Thyroid gland (tissue), 4 donors: Measurements from ENCODE around the gene ZNF836. TPM values are rescaled to one million over a fixed set of nuclear protein-coding genes. Genes with fewer than 3 reads are reported as not detected.
A peak's percentile ranks its signal among the peaks of the same experiment; 100 is the strongest.

Source experiments
- DNase-seq, 2 donors: peaks; one replicate each; pipeline ENCODE4 v3.0.0-alpha.2; 2019
- H3K27ac ChIP-seq, 3 donors: fragments of 200-600 bp; sonication (generic); 1 replicate in 2 of 3; 2 replicates in 1 of 3; pipeline ENCODE4 v1.5.1; 2016 to 2019; ENCODE audit warnings: mild to moderate bottlenecking in 1 of 3, moderate library complexity in 1 of 3
- H3K27me3 ChIP-seq: fragments of 200-600 bp; sonication (generic); one replicate; pipeline ENCODE4 v1.5.1; 2019
- H3K36me3 ChIP-seq, 2 donors: fragments of 200-600 bp; sonication (generic); one replicate each; pipeline ENCODE4 v1.5.1; 2016 to 2019
- H3K4me1 ChIP-seq, 2 donors: fragments of 200-600 bp; sonication (generic); one replicate each; pipeline ENCODE4 v1.5.1; 2017 to 2019
- H3K4me3 ChIP-seq, 3 donors: fragments of 200-600 bp; sonication (generic); replicated peaks in 1 of 3; 1 replicate in 2 of 3; 2 replicates in 1 of 3; pipeline ENCODE4 v1.5.1; 2016; ENCODE audit warnings: mild to moderate bottlenecking in 1 of 3
- H3K9me3 ChIP-seq: fragments of 200-600 bp; sonication (generic); one replicate; pipeline ENCODE4 v1.5.1; 2017
- POLR2A ChIP-seq, 2 donors: fragments of 450-650 bp; IDR thresholded peaks; one replicate each; pipeline ENCODE4 v1.6.1; 2017; ENCODE audit warnings: antibody characterized with exemption in 2 of 2, mild to moderate bottlenecking in 2 of 2, moderate library complexity in 1 of 2
- WGBS, 2 donors: methylation state at CpG; one replicate each; pipeline ENCODE4 v1.1.5; 2017; 5-methylcytosine and 5-hydroxymethylcytosine counted together
- intact Hi-C: fragments of 100-400 bp; cut with DNase I; formaldehyde crosslinking; loops from one replicate; pipeline ENCODE4 v1.15.1; 2023
- total RNA-seq, 4 donors: library from RNA; depleted of rRNA; stranded (reverse); fragments of >200 nt; gene quantifications; one replicate each; pipeline ENCODE4 v1.2.3, GENCODE V29; 2016
- TF ChIP-seq, protein P1 (sequence below), 6 experiments: fragments of 200-600 bp in 3 of 6; fragments of 450-650 bp in 3 of 6; sonication (generic) in 3 of 6; IDR thresholded peaks; one replicate each; pipeline ENCODE4 v1.5.1; 2016 to 2019; ENCODE audit warnings: antibody characterized with exemption in 6 of 6, mild to moderate bottlenecking in 2 of 6, inconsistent platforms in 1 of 6, moderate library complexity in 1 of 6

The ZNF836 gene
- total RNA-seq, 4 donors from 2014 or later: 7.2 to 15.9 (median 12.3) TPM

DNA sequence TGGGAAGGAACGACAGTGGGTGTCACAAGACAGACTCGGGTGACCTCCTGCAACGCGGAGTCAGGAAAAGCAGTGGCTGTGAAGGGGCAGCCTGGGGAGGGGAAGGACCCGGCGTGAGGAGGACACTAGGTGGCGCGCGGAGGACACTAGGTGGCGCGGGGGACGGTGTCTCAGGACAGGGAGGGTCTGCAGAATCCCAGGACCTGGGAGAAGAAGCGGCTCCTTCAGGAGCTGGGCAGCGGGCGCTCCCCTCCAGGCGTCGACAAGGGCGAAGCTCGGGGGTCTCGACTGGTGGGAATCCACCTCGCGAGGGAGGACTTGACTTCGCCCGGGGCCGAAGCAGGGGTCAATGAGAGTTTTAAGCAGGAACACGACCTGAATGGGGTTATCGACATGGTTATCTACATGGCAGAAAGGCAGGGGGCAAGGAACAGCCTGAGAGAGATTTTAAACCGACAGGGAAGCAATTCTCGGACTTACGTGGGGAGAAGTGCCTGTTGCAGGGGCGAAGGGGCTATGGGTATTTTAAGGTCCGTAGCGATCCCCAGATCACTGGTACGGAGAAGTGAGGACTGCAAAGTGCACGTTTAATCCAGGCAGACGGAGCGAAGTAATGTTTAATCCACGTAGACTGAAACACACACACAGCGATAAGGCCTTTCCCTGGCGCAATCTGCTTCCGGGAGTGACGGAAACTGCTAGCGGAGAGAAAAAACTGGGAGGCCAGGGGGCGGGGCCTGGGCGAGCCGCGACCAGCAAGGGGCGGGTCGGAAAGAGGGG, 32.0 kb downstream of the ZNF836 start, which contains the start of gene ZNF616:
Gene ZNF616, minus strand, starts transcription at position 687 of the 780 bp plus-strand sequence. CDS start 9,426 bp downstream, outside the sequence.
- Histone ChIP-seq H3K27ac (peak within 1 kb of the TSS; percentile 75 to 92 (median 89)), H3K9me3 (no peaks in the 10 kb centered on the region), H3K4me1 (peaks cover 0 to 10% of the 10 kb centered on the region in 2 donors), H3K36me3 (no peaks in the 10 kb centered on the region), H3K27me3 (no peaks in the 10 kb centered on the region), H3K4me3 (peak within 1 kb of the TSS; percentile 64 to 87 (median 73))
- intact Hi-C loops: loop anchor here (2.0 kb wide), 1 partner anchor 99 kb away; no protein-coding TSS in a partner anchor
- TF ChIP-seq, protein P1, sequence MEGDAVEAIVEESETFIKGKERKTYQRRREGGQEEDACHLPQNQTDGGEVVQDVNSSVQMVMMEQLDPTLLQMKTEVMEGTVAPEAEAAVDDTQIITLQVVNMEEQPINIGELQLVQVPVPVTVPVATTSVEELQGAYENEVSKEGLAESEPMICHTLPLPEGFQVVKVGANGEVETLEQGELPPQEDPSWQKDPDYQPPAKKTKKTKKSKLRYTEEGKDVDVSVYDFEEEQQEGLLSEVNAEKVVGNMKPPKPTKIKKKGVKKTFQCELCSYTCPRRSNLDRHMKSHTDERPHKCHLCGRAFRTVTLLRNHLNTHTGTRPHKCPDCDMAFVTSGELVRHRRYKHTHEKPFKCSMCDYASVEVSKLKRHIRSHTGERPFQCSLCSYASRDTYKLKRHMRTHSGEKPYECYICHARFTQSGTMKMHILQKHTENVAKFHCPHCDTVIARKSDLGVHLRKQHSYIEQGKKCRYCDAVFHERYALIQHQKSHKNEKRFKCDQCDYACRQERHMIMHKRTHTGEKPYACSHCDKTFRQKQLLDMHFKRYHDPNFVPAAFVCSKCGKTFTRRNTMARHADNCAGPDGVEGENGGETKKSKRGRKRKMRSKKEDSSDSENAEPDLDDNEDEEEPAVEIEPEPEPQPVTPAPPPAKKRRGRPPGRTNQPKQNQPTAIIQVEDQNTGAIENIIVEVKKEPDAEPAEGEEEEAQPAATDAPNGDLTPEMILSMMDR (IDR thresholded peaks at IDR 0.05): peak; percentile 50 to 85 (median 80)
- peak in 1 of 2 donors; percentile 78 for TF ChIP-seq POLR2A (IDR thresholded peaks at IDR 0.05)
- peak; percentile 97 to 98 for DNase-seq
- 0 to 1% methylated on average over 48 to 49 of the region's 49 CpGs for whole genome bisulfite sequencing, 2 donors

DNA sequence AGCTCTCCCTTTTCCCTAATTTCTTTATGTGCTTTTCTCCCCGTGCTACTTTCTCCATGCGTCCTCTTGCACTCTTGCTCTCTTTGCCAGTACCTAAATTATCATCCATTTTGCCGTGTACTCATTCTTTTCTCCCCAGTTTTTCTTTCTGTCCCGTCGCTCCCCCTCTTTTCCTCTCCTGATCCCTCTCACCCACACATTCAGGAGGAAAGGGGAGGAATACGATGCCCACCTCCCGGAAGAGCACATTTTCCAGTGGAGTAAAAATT, 32.5 kb downstream of the ZNF836 start:
- H3K27ac ChIP-seq: peak overlapping the region; percentile 75 to 92 (median 89)
- DNase-seq: no peak
- intact Hi-C loops: loop anchor here (2.0 kb wide), 1 partner anchor 100 kb away; no protein-coding TSS in a partner anchor
- WGBS, 2 donors: 0% methylated on average over 7 of the region's 7 CpGs
- peaks cover 0 to 10% of the 10 kb centered on the region in 2 donors for H3K4me1 ChIP-seq
- no peaks in the 10 kb centered on the region for H3K27me3 ChIP-seq
- no peaks in the 10 kb centered on the region for H3K36me3 ChIP-seq
- peak overlapping the region; percentile 64 to 87 (median 73) for H3K4me3 ChIP-seq
- TF ChIP-seq POLR2A (IDR thresholded peaks at IDR 0.05): no peak
- TF ChIP-seq, protein P1 (IDR thresholded peaks at IDR 0.05): no peak
- H3K9me3 ChIP-seq: no peaks in the 10 kb centered on the region

DNA sequence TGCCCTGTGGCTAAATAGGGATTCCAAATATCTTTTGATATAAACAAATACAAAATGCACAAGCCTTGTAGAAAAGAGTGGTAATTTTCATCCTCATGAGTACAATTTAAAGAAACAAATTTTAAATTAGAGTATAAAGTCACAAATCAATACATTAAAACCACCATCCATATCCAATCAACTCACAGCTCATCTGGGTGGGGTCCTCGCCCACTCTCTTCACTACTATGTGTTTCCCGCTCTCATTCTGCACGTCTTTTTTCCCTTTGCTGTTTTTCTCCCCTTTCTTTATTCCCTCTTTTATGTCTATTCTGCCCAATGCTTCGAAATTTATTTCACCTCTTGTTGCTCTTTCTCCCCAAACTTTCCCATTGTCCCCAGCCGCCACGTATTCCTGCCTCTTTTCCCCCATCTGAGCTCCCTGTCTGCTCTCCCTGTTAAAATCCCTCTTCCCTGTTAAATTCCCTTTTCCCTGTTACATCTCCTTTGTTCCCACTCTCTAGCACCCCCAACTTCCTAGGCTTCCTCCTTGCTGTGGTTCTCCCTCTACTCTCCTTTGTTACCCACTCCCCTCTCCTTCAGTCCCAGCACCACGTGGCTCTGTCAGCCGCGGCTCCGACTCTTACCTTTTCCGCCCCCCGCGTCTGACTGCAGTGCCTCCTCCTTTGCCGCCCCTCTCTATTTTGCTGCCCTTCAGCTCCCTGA, 33.0 kb downstream of the ZNF836 start:
- Histone ChIP-seq H3K27ac (peak overlapping the region; percentile 75 to 92 (median 89)), H3K36me3 (no peaks in the 10 kb centered on the region), H3K4me1 (peaks cover 0 to 10% of the 10 kb centered on the region in 2 donors), H3K4me3 (peak overlapping the region; percentile 64 to 87 (median 73)), H3K27me3 (no peaks in the 10 kb centered on the region), H3K9me3 (no peaks in the 10 kb centered on the region)
- 9 to 11% methylated on average over 14 of the region's 14 CpGs for WGBS, 2 donors
- peak; percentile 32 to 37 for DNase-seq
- intact Hi-C loops: loop anchor here (2.0 kb wide), 1 partner anchor 100 kb away; no protein-coding TSS in a partner anchor
- TF ChIP-seq POLR2A (IDR thresholded peaks at IDR 0.05): no peak
- TF ChIP-seq, protein P1 (IDR thresholded peaks at IDR 0.05): no peak

DNA sequence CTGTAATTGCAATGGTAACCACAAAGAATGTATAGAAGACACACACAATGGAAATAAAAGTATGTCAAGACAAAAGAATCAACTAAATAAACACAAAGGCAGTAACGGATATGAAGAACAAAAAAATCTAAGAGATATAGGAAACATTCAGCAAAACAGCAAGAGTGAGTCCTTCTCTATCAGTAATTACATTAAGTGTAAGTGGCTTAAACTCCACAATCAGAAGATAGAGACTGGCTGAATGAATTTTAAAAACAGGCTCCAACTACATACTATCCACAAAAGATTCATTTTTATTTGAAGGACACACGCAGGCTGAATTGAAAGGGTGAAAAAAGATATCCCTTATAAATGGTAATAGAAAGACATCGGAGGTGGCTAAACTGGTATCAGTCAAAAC, 51.1 kb downstream of the ZNF836 start:
- intact Hi-C loops: no loop called here
- H3K9me3 ChIP-seq: peaks cover 9% of the 10 kb centered on the region
- WGBS, 2 donors: 97% methylated on average over 3 of the region's 3 CpGs
- H3K4me3 ChIP-seq: no peak overlapping the region
- no peaks in the 10 kb centered on the region for H3K27me3 ChIP-seq
- H3K36me3 ChIP-seq: peaks cover 70 to 77% of the 10 kb centered on the region in 2 donors
- no peak for DNase-seq
- no peaks in the 10 kb centered on the region for H3K4me1 ChIP-seq
- no peak overlapping the region for H3K27ac ChIP-seq
- TF ChIP-seq, protein P1 (IDR thresholded peaks at IDR 0.05): no peak
- TF ChIP-seq POLR2A (IDR thresholded peaks at IDR 0.05): no peak
